Mucosa of gallbladder (tissue), 1 donor: ENCODE measurements around the gene MAP4K1. TPM values are rescaled to one million over a fixed set of nuclear protein-coding genes. Genes with fewer than 3 reads are reported as not detected.

Experiments
- DNase-seq: peaks from one replicate; pipeline ENCODE4 v3.0.0-alpha.2; 2020; ENCODE audit warnings: low spot score
- total RNA-seq: library from RNA; stranded (reverse); gene quantifications from one replicate; pipeline ENCODE4 v1.2.1, GENCODE V29; 2021
- donor health status: DM: no; HTN: no; CAD: no.

MAP4K1 gene
- total RNA-seq, 1 donor from 2014 or later, result 8.2 TPM

DNA sequence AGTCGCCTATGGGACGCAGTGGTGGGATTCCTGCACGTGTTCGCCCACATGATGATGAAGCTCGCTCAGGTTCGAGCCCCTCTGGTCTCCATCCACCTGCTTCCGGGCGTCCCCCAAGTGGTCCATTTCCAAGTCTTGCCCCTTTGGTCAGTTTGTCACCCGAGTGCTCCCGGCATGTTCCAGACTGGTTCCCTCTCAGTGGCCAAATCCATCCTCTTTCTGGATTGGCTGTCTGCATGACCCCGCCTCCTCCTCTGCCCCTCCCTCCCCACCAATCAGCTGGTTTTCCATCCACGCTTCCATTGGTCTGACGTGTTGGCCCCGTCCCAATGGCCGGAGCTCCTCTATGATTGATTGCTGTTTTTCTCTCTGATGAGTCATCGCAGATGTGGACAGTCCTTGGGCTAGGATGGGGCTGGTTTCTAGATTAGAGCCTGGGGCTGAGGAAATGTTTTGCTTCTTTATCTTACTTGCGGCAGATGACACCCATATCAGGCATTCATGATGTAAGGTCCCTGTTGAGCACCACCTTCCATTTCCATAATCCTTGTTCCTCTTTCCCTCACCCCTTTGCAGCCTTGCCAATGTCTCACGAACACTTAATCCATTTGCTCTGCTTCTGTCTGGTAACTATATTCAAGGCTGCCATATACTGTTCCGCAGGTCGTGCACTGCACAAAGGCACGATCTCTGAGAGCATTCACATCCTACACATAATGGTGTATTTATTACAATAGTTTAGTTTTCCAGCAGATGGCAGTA is 73.8 kb downstream of the MAP4K1 start:
- DNase-seq, result peak; percentile 67

DNA sequence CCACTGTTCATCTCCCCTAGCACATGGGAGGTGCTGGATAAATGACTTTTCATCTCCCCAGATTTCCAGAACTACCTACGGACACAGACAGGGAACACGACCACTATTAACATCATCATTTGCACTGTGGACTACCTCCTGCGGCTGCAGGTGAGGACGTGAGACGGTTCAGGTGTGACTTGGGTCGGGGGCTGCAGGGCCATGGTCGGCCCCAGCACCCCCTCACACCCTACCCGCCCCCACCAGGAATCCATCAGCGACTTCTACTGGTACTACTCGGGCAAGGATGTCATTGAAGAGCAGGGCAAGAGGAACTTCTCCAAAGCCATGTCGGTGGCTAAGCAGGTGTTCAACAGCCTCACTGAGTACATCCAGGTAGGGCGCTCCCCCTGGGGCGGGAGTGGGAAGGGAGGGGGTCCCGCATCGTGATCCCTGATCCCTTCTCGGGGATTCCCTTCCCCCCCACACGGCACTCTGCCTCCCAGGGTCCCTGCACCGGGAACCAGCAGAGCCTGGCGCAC is 74.4 kb downstream of the MAP4K1 start:
- no peak for DNase-seq

DNA sequence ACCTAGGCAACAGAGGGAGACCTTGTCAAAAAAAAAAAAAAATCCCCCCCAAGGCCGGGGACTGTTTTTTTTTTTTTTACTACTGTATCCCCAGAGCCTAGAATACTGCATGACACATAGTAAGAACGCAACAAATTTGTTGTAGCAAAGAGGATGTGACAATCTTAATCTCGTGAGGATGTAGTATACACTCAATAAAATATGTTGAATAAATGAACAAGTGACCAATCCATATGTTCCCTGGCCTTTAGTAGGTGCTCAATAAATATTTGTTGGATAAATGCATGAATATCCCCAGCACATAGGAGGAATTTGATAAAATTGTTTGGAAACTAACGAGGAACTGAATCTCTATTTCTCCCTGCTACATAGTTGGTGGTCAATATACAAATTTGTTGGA is 75.7 kb downstream of the MAP4K1 start:
- DNase-seq, result no peak

DNA sequence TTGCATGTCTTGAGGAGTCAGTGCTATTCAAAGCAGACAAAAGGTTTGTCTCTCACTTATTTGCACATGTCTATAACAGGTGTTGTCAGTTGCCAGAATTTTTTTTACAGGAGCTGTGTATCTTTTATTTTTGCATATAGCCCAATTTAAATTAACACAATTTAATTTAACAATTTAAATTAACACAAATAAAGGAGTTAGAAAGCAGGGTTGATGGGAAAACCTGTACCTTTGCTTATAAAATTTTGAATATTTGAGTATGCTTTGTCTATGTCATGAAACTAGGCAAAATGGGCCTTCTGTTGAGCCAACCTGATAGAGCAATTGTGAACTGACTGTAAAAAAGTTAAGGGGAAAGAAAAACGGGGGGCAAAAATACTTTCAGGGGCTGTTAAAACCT is 78.0 kb downstream of the MAP4K1 start:
- no peak for DNase-seq

DNA sequence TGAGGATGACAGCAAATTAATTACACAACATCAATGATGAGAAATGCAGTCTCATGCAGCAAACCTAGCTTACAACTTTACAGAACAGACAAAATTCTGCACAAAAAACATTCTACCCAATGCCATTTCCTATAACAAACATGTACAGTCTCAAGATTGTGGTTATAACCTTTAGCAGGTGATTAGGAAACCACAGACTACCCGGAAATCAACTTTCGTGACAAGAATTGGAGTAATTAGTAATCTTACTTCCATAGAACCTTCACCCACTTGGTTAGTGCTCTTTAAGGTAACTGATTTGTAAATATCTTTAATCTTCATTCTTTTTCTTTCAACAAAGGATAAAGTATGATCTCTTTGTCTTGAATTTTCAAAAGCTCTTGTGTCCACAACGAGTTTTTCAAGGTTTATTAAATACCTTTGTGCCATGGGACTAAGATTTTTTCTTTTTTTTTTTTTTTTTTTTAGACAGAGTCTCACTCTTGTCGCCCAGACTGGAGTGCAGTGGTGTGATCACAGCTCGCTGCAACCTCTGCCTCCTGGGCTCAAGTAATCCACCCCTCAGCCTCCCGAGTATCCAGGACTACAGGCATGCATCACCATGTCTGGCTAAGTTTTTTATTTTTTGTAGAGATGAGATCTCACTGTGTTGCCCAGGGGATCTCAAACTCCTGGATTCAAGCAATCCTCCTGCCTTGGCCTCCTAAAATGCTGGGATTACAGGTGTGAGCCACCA is 78.8 kb downstream of the MAP4K1 start:
- no peak for DNase-seq

DNA sequence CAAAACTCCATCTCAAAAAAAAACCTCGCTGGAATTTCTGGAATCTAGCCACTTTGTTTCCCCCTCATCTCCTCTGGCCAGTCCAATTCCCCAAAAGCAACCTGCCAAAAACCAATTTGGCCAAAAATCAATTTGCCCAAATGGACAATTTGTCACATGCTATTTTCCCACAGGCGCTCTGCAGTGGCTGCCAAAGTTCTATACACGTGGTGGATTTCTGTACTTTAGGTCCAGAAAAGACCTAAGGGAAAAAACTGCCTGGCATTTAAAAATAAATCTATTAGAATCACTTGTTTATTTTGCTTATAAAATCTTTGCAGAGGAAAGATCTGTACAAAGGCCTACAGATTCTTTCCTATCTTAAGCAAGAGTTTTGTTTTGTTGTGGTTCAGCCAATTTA is 79.4 kb downstream of the MAP4K1 start:
- DNase-seq, result no peak

Other genes with a start within 250 kb of the MAP4K1 start
- gene PSMD8, start 243.4 kb downstream of the MAP4K1 start, total RNA-seq, result 112 TPM
- 1.8 TPM for gene GGN, start 229.9 kb downstream of the MAP4K1 start, total RNA-seq
- gene SPRED3, start 229.3 kb downstream of the MAP4K1 start, total RNA-seq, result 3.4 TPM
- 35.2 TPM for gene FAM98C, start 214.9 kb downstream of the MAP4K1 start, total RNA-seq
- 3.5 TPM for gene RASGRP4, start 191.7 kb downstream of the MAP4K1 start, total RNA-seq
- gene RYR1, start 184.3 kb downstream of the MAP4K1 start, total RNA-seq, result 4.9 TPM
- gene EIF3K, start 1.2 kb upstream of the MAP4K1 start, total RNA-seq, result 233 TPM
- gene ACTN4, start 29.7 kb upstream of the MAP4K1 start, total RNA-seq, result 628 TPM
- gene CAPN12, start 126.5 kb upstream of the MAP4K1 start, total RNA-seq, result 206 TPM
- gene LGALS7, start 155.6 kb upstream of the MAP4K1 start, total RNA-seq, result not detected
- gene LGALS7B, start 171.2 kb upstream of the MAP4K1 start, total RNA-seq, result 3.1 TPM
- gene LGALS4, start 195.0 kb upstream of the MAP4K1 start, total RNA-seq, result 1,935 TPM
- 205 TPM for gene ECH1, start 213.8 kb upstream of the MAP4K1 start, total RNA-seq
- gene HNRNPL, start 232.0 kb upstream of the MAP4K1 start, total RNA-seq, result 284 TPM